Liver (tissue), 9 donors: ENCODE data around the gene MARK3. TPM values are rescaled to one million over a fixed set of nuclear protein-coding genes. Genes with fewer than 3 reads are reported as not detected.

ENCODE experiments used
- DNase-seq: peaks from one replicate; pipeline ENCODE4 v3.0.0-alpha.2; 2017; ENCODE audit warnings: low spot score
- H3K27ac ChIP-seq, 2 donors: one replicate each; pipeline ENCODE4 v1.7.0; 2013; ENCODE audit warnings: inconsistent platforms in 2 of 2, low read length in 2 of 2, control low read depth in 1 of 2, low read depth in 1 of 2, mild to moderate bottlenecking in 1 of 2
- H3K27me3 ChIP-seq, 4 donors: one replicate each; pipeline versions ENCODE4 v1.6.1 to v1.7.0; 2013; ENCODE audit warnings: low read length in 3 of 4, inconsistent platforms in 1 of 4, mild to moderate bottlenecking in 1 of 4, moderate library complexity in 1 of 4; ENCODE audit not compliant: control insufficient read depth in 4 of 4, insufficient read depth in 4 of 4
- H3K36me3 ChIP-seq, 4 donors: one replicate each; pipeline versions ENCODE4 v1.6.1 to v1.7.0; 2013; ENCODE audit warnings: low read length in 3 of 4, mild to moderate bottlenecking in 3 of 4, low read depth in 1 of 4, moderate library complexity in 1 of 4; ENCODE audit not compliant: control insufficient read depth in 4 of 4, insufficient read depth in 3 of 4
- H3K4me1 ChIP-seq, 4 donors: one replicate each; pipeline versions ENCODE4 v1.6.1 to v1.7.0; 2013; ENCODE audit warnings: low read length in 3 of 4, mild to moderate bottlenecking in 3 of 4, moderate library complexity in 1 of 4; ENCODE audit not compliant: control insufficient read depth in 4 of 4, insufficient read depth in 4 of 4
- H3K4me3 ChIP-seq, 3 donors: one replicate each; pipeline versions ENCODE4 v1.6.1 to v1.7.0; 2013; ENCODE audit warnings: low read length in 3 of 3, control low read depth in 1 of 3, low read depth in 1 of 3, mild to moderate bottlenecking in 1 of 3
- H3K9ac ChIP-seq, 2 donors: one replicate each; pipeline ENCODE4 v1.7.0; 2013; ENCODE audit warnings: low read length in 2 of 2, mild to moderate bottlenecking in 2 of 2, moderate library complexity in 2 of 2, control low read depth in 1 of 2, low read depth in 1 of 2
- H3K9me3 ChIP-seq, 4 donors: one replicate each; pipeline versions ENCODE4 v1.6.1 to v1.7.0; 2013; ENCODE audit warnings: low read length in 3 of 4; ENCODE audit not compliant: control insufficient read depth in 4 of 4
- EGR1 ChIP-seq, 2 donors: IDR thresholded peaks; 2 replicates each; pipeline ENCODE4 v1.6.1; 2016 to 2018; ENCODE audit warnings: antibody characterized with exemption in 2 of 2, low read depth in 2 of 2
- FOXA1 ChIP-seq: IDR thresholded peaks from 2 replicates; pipeline ENCODE4 v1.6.1; 2016; ENCODE audit warnings: antibody characterized with exemption
- FOXA2 ChIP-seq: IDR thresholded peaks from 2 replicates; pipeline ENCODE4 v1.6.1; 2016; ENCODE audit warnings: antibody characterized with exemption
- GABPA ChIP-seq, 2 donors: IDR thresholded peaks in 1 of 2; conservative IDR thresholded peaks in 1 of 2; 2 replicates each; pipeline ENCODE4 v1.6.1; 2016; ENCODE audit warnings: antibody characterized with exemption in 2 of 2, mild to moderate bottlenecking in 1 of 2, moderate library complexity in 1 of 2
- HNF4A ChIP-seq, 2 donors: conservative IDR thresholded peaks; 2 replicates each; pipeline ENCODE4 v1.6.1; 2016; ENCODE audit warnings: antibody characterized with exemption in 2 of 2, mild to moderate bottlenecking in 2 of 2
- HNF4G ChIP-seq: IDR thresholded peaks from 2 replicates; pipeline ENCODE4 v1.6.1; 2016; ENCODE audit warnings: antibody characterized with exemption
- JUND ChIP-seq, 2 donors: IDR thresholded peaks; 2 replicates each; pipeline ENCODE4 v1.6.1; 2016; ENCODE audit warnings: antibody characterized with exemption in 2 of 2
- NR2F2 ChIP-seq: IDR thresholded peaks from 2 replicates; pipeline ENCODE4 v1.6.1; 2016; ENCODE audit warnings: antibody characterized with exemption
- RAD21 ChIP-seq, 2 donors: IDR thresholded peaks; 2 replicates each; pipeline ENCODE4 v1.6.1; 2016; ENCODE audit warnings: antibody characterized with exemption in 2 of 2, mild to moderate bottlenecking in 2 of 2
- REST ChIP-seq: IDR thresholded peaks from 2 replicates; pipeline ENCODE4 v1.6.1; 2016; ENCODE audit warnings: antibody characterized with exemption, mild to moderate bottlenecking
- RXRA ChIP-seq, 2 donors: IDR thresholded peaks; 2 replicates each; pipeline ENCODE4 v1.6.1; 2017 to 2018; ENCODE audit warnings: antibody characterized with exemption in 2 of 2, mild to moderate bottlenecking in 1 of 2
- SP1 ChIP-seq: IDR thresholded peaks from 2 replicates; pipeline ENCODE4 v1.6.1; 2018; ENCODE audit warnings: antibody characterized with exemption, mild to moderate bottlenecking
- TAF1 ChIP-seq: conservative IDR thresholded peaks from 2 replicates; pipeline ENCODE4 v1.6.1; 2016; ENCODE audit warnings: antibody characterized with exemption, mild to moderate bottlenecking
- YY1 ChIP-seq: IDR thresholded peaks from 2 replicates; pipeline ENCODE4 v1.6.1; 2016; ENCODE audit warnings: antibody characterized with exemption, mild to moderate bottlenecking
- ZBTB33 ChIP-seq: IDR thresholded peaks from 2 replicates; pipeline ENCODE4 v1.6.1; 2016; ENCODE audit warnings: antibody characterized with exemption
- WGBS: extraction: QIAGEN DNeasy Blood & Tissue Kit; methylation state at CpG from one replicate; pipeline ENCODE4 v1.1.7; 2013; 5-methylcytosine and 5-hydroxymethylcytosine counted together
- polyA plus RNA-seq, 2 donors: library from polyadenylated mRNA; stranded (reverse) in 1 of 2; unstranded in 1 of 2; fragments of 200-250 nt in 1 of 2; fragments of >200 nt in 1 of 2; fragmentation: Nextera tagmentation in 1 of 2; extraction: Ambion mirVana in 1 of 2; gene quantifications; one replicate each; pipeline versions ENCODE4 v1.2.1 to v1.2.3, GENCODE V29; 2013 to 2015
- total RNA-seq, 2 donors: library from RNA; depleted of rRNA; stranded (reverse); fragments of >200 nt; gene quantifications; one replicate each; pipeline ENCODE4 v1.2.3, GENCODE V29; 2014
- TF ChIP-seq, protein P1 (sequence below): IDR thresholded peaks from 2 replicates; pipeline ENCODE4 v1.6.1; 2016; ENCODE audit warnings: antibody characterized with exemption
- TF ChIP-seq, protein P2 (sequence below): fragments of 150-350 bp; IDR thresholded peaks from 2 replicates; pipeline ENCODE4 v1.5.1; 2017; ENCODE audit warnings: improper control_type of control experiment, low read depth, low read length; ENCODE audit not compliant: missing input control
- TF ChIP-seq, protein P3 (sequence below): IDR thresholded peaks from 2 replicates; pipeline ENCODE4 v1.6.1; 2016; ENCODE audit warnings: antibody characterized with exemption
- donor health status: healthy.
- donor health status: healthy.
- donor health status: healthy.
- donor health status: healthy.
- donor health status: healthy.

The MARK3 gene
- total and polyA plus RNA-seq, 4 donors: 14.1 to 86.0 (median 33.0) TPM

- H3K4me1 ChIP-seq: peaks cover 15 to 64% (median 38%) of the 10 kb centered on the region in 4 donors
Measured at GRCh38 chr14:103528587-103529382, 143.6 kb downstream of the MARK3 start, which contains the start of gene TRMT61A. Gene TRMT61A (plus strand): TSS chr14:103529196. CDS start chr14:103529979, 783 bp downstream.

More at GRCh38 chr14:103528587-103529382, 143.6 kb downstream of the MARK3 start, which contains the start of gene TRMT61A:
- TF ChIP-seq, protein P1, sequence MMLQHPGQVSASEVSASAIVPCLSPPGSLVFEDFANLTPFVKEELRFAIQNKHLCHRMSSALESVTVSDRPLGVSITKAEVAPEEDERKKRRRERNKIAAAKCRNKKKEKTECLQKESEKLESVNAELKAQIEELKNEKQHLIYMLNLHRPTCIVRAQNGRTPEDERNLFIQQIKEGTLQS: no peak
- TF ChIP-seq, protein P2, sequence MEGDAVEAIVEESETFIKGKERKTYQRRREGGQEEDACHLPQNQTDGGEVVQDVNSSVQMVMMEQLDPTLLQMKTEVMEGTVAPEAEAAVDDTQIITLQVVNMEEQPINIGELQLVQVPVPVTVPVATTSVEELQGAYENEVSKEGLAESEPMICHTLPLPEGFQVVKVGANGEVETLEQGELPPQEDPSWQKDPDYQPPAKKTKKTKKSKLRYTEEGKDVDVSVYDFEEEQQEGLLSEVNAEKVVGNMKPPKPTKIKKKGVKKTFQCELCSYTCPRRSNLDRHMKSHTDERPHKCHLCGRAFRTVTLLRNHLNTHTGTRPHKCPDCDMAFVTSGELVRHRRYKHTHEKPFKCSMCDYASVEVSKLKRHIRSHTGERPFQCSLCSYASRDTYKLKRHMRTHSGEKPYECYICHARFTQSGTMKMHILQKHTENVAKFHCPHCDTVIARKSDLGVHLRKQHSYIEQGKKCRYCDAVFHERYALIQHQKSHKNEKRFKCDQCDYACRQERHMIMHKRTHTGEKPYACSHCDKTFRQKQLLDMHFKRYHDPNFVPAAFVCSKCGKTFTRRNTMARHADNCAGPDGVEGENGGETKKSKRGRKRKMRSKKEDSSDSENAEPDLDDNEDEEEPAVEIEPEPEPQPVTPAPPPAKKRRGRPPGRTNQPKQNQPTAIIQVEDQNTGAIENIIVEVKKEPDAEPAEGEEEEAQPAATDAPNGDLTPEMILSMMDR: no peak
- TF ChIP-seq YY1 (peak; percentile 89), SP1 (peak; percentile 45), RAD21 (IDR thresholded peaks at IDR 0.05) (no peak), TAF1 (no peak), FOXA2 (peak; percentile 89), REST (peak; percentile 73), FOXA1 (peak; percentile 97), EGR1 (IDR thresholded peaks at IDR 0.05; ENCODE audit: low read depth in 2 of 2) (no peak), JUND (IDR thresholded peaks at IDR 0.05) (no peak), HNF4G (no peak), HNF4A (conservative IDR thresholded peaks at IDR 0.05) (peak; percentile 22 to 36), GABPA (IDR thresholded peaks at IDR 0.05 in 1 of 2, conservative IDR thresholded peaks at IDR 0.05 in 1 of 2) (peak in 1 of 2 donors; percentile 68), RXRA (IDR thresholded peaks at IDR 0.05) (peak in 1 of 2 donors; percentile 21), ZBTB33 (no peak), NR2F2 (peak; percentile 38)
- TF ChIP-seq, protein P3, sequence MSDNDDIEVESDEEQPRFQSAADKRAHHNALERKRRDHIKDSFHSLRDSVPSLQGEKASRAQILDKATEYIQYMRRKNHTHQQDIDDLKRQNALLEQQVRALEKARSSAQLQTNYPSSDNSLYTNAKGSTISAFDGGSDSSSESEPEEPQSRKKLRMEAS: no peak
- H3K27ac ChIP-seq: peak within 1 kb of the TSS; percentile 75 to 84
- H3K9me3 ChIP-seq: no peaks in the 10 kb centered on the region
- no peaks in the 10 kb centered on the region for H3K27me3 ChIP-seq
- peak within 1 kb of the TSS; percentile 62 to 81 for H3K9ac ChIP-seq
- 2% methylated on average over 69 of the region's 70 CpGs for WGBS
- peak; percentile 97 for DNase-seq
- peak within 1 kb of the TSS; percentile 77 to 97 (median 89) for H3K4me3 ChIP-seq
- peaks cover 0 to 7% (median 3%) of the 10 kb centered on the region in 4 donors for H3K36me3 ChIP-seq
